A549 (cell line): ENCODE data around the gene IGSF22.

Experiments used
- CBX2 ChIP-seq: fragments of 200-600 bp; sonication (generic); IDR thresholded peaks from 2 replicates; pipeline ENCODE4 v1.6.1; 2016; ENCODE audit warnings: low read depth, mild to moderate bottlenecking, borderline replicate concordance
- CTCF ChIP-seq: fragments of >200 bp; sonication (Bioruptor Twin); formaldehyde crosslinking; IDR thresholded peaks from 3 replicates; pipeline ENCODE4 v1.5.1; 2016
- EP300 ChIP-seq, 2 experiments: fragments of >200 bp; sonication (Bioruptor Twin); formaldehyde crosslinking; IDR thresholded peaks; 2 replicates in 1 of 2; 3 replicates in 1 of 2; pipeline ENCODE4 v1.6.1; 2016 to 2017
- HOXB5 ChIP-seq: fragments of 250-450 bp; sonication (Bioruptor Pico); IDR thresholded peaks from 2 replicates; pipeline ENCODE4 v1.5.0; 2020; ENCODE audit warnings: mild to moderate bottlenecking, moderate library complexity
- MAFK ChIP-seq: fragments of 450-650 bp; IDR thresholded peaks from 2 replicates; pipeline ENCODE4 v1.6.1; 2014; ENCODE audit not compliant: partially characterized antibody
- POLR2A ChIP-seq: IDR thresholded peaks from 2 replicates; pipeline ENCODE4 v1.6.1; 2012; ENCODE audit warnings: mild to moderate bottlenecking, low read length
- POLR2AphosphoS2 ChIP-seq: conservative IDR thresholded peaks from 2 replicates; pipeline ENCODE4 v1.6.1; 2012; ENCODE audit warnings: low read length, improper control_type of control experiment, inconsistent platforms
- RFX5 ChIP-seq: fragments of 450-650 bp; IDR thresholded peaks from 2 replicates; pipeline ENCODE4 v1.7.1; 2014; ENCODE audit warnings: antibody characterized with exemption, mild to moderate bottlenecking, moderate library complexity
- SMC3 ChIP-seq: fragments of >200 bp; sonication (Bioruptor Twin); formaldehyde crosslinking; IDR thresholded peaks from 3 replicates; pipeline ENCODE4 v1.6.1; 2018; ENCODE audit warnings: inconsistent platforms
- TFCP2L1 ChIP-seq: fragments of 250-450 bp; sonication (Bioruptor Pico); IDR thresholded peaks from 2 replicates; pipeline ENCODE4 v1.5.0; 2021; ENCODE audit warnings: mild to moderate bottlenecking
- ZSCAN20 ChIP-seq: fragments of 250-450 bp; sonication (Bioruptor Pico); IDR thresholded peaks from 2 replicates; pipeline ENCODE4 v1.8.0; 2022; ENCODE audit warnings: mild to moderate bottlenecking, moderate library complexity

- TF ChIP-seq CTCF (peak; percentile 54), ZSCAN20 (CRISPR knock-in tag) (no peak), SMC3 (peak; percentile 6; the same call in 1 of the 3 replicates), TFCP2L1 (CRISPR knock-in tag) (no peak), MAFK (no peak), RFX5 (no peak), HOXB5 (no peak), POLR2A (no peak), CBX2 (no peak), EP300 (IDR thresholded peaks at IDR 0.05) (no peak), POLR2AphosphoS2 (no peak)
Measured at GRCh38 chr11:18721561-18722292, 4.3 kb downstream of the IGSF22 start.
